K562 (cell line): Measurements from ENCODE around the gene MMP20. TPM values are rescaled to one million over a fixed set of nuclear protein-coding genes. Genes with fewer than 3 reads are reported as not detected.

ENCODE experiments used
- ATAC-seq: fragments of 200-7000 bp; cut with Tn5 transposase; 3 replicates; pipeline ENCODE4 v1.9.1; 2020; ENCODE audit warnings: moderate library complexity
- BruUV-seq: library from RNA; stranded (reverse); fragments of 400-500 nt; replicated peaks from 2 replicates; lab custom pipeline; 2021; lab: Mats Ljungman, UMichigan
- CTCF ChIA-PET: fragments of 300-600 bp; formaldehyde crosslinking; extraction: SDS; loops from one replicate; lab custom pipeline; 2021; ENCODE audit warnings: low intra/inter-chr PET ratio; lab: Yijun Ruan, JAX
- POLR2A ChIA-PET: fragments of 300-600, 350-650 bp; sonication (Branson Sonifier 250); formaldehyde crosslinking; extraction: SDS; loops from one replicate; lab custom pipeline; 2021; ENCODE audit warnings: antibody characterized with exemption, inconsistent platforms; lab: Yijun Ruan, JAX
- DNase-seq, 4 experiments: peaks; one replicate each; pipeline versions ENCODE4 v3.0.0 to v3.0.0-alpha.2; 2011 to 2018; ENCODE audit warnings: low spot score in 3 of 4, mixed read lengths in 3 of 4; ENCODE audit errors: extremely low read depth in 1 of 4
- FAIRE-seq: peaks from 2 replicates; lab custom pipeline; 2011; peaks lifted over from hg19 to GRCh38; lab: Jason Lieb, UNC
- H2AFZ ChIP-seq: 2 replicates; pipeline ENCODE4 v1.6.0; 2011; ENCODE audit warnings: low read depth, low read length, control low read depth, inconsistent platforms
- H3K27ac ChIP-seq: fragments of 200-600 bp; 3 replicates; pipeline ENCODE4 v1.8.0; 2011; ENCODE audit warnings: low read depth, mild to moderate bottlenecking, control low read depth, inconsistent platforms, low read length, moderate library complexity, mixed read lengths; ENCODE audit errors: extremely low read depth
- H3K27me3 ChIP-seq, 2 experiments: fragments of 300-600 bp in 1 of 2; 2 replicates in 1 of 2; 3 replicates in 1 of 2; pipeline versions ENCODE4 v1.6.0 to v1.8.0; 2011; ENCODE audit warnings: inconsistent platforms in 2 of 2, low read length in 2 of 2, mild to moderate bottlenecking in 1 of 2, mixed read lengths in 1 of 2, moderate library complexity in 1 of 2; ENCODE audit not compliant: control insufficient read depth in 2 of 2, insufficient read depth in 2 of 2
- H3K36me3 ChIP-seq: fragments of 300-600 bp; 3 replicates; pipeline ENCODE4 v1.8.0; 2011; ENCODE audit warnings: mild to moderate bottlenecking, low read length, inconsistent platforms; ENCODE audit not compliant: control insufficient read depth, insufficient read depth
- H3K4me1 ChIP-seq, 2 experiments: fragments of 200-600 bp in 1 of 2; replicated peaks in 1 of 2; 2 replicates in 1 of 2; 3 replicates in 1 of 2; pipeline versions ENCODE4 v1.5.1 to v1.8.0; 2011; ENCODE audit warnings: inconsistent platforms in 2 of 2, low read length in 2 of 2, mild to moderate bottlenecking in 1 of 2, mixed read lengths in 1 of 2, moderate library complexity in 1 of 2; ENCODE audit not compliant: control insufficient read depth in 2 of 2, insufficient read depth in 2 of 2
- H3K4me2 ChIP-seq: 2 replicates; pipeline ENCODE4 v1.6.1; 2011; ENCODE audit warnings: low read length, control low read depth, inconsistent platforms, mixed read lengths; ENCODE audit not compliant: insufficient read depth
- H3K4me3 ChIP-seq: fragments of 200-600 bp; sonication (generic), shearing (Covaris generic); 2 replicates; pipeline ENCODE4 v1.5.1; 2016; ENCODE audit warnings: control low read depth, inconsistent platforms
- H3K79me2 ChIP-seq: fragments of 200-600 bp; 3 replicates; pipeline ENCODE4 v1.8.0; 2011; ENCODE audit warnings: low read length, inconsistent platforms; ENCODE audit not compliant: control insufficient read depth, insufficient read depth
- H3K9ac ChIP-seq, 2 experiments: 2 replicates each; pipeline versions ENCODE4 v1.6.0 to v1.6.1; 2011; ENCODE audit warnings: low read depth in 2 of 2, low read length in 2 of 2, control low read depth in 1 of 2, inconsistent platforms in 1 of 2, mild to moderate bottlenecking in 1 of 2, mixed read lengths in 1 of 2; ENCODE audit not compliant: insufficient read depth in 1 of 2
- H3K9me1 ChIP-seq: one replicate; pipeline ENCODE4 v1.6.0; 2011; ENCODE audit warnings: inconsistent platforms, mild to moderate bottlenecking, low read length, moderate library complexity; ENCODE audit not compliant: control insufficient read depth, insufficient read depth
- H3K9me3 ChIP-seq: replicated peaks from 2 replicates; pipeline ENCODE4 v1.5.1; 2011; ENCODE audit warnings: low read depth, low read length, inconsistent platforms; ENCODE audit not compliant: control insufficient read depth, insufficient read depth
- H4K20me1 ChIP-seq: replicated peaks from 2 replicates; pipeline ENCODE4 v1.6.1; 2011; ENCODE audit warnings: low read length, inconsistent platforms, mixed read lengths; ENCODE audit not compliant: control insufficient read depth, insufficient read depth
- BACH1 ChIP-seq: fragments of 200-800 bp; sonication (Bioruptor generic); IDR thresholded peaks from 2 replicates; pipeline ENCODE4 v1.6.1; 2016; ENCODE audit warnings: missing genetic modification characterization, missing compliant biosample characterization
- CTBP1 ChIP-seq: fragments of 450-650 bp; IDR thresholded peaks from 2 replicates; pipeline ENCODE4 v1.6.1; 2016; ENCODE audit warnings: borderline replicate concordance
- CXXC5 ChIP-seq: fragments of 250-450 bp; sonication (Bioruptor Pico); IDR thresholded peaks from 2 replicates; pipeline ENCODE4 v1.8.0; 2022; ENCODE audit warnings: inconsistent platforms, mild to moderate bottlenecking, moderate library complexity
- FOXA1 ChIP-seq: fragments of 450-650 bp; IDR thresholded peaks from 2 replicates; pipeline ENCODE4 v1.6.1; 2016; ENCODE audit warnings: mild to moderate bottlenecking, borderline replicate concordance
- JUN ChIP-seq, 2 experiments: sonication (generic) in 1 of 2; formaldehyde crosslinking in 1 of 2; IDR thresholded peaks; 2 replicates each; pipeline versions ENCODE4 v1.6.1 to v1.8.0; 2012 to 2022; ENCODE audit warnings: borderline replicate concordance in 2 of 2, mild to moderate bottlenecking in 2 of 2, improper control_type of control experiment in 1 of 2, low read depth in 1 of 2, low read length in 1 of 2, missing genetic modification reagents in 1 of 2
- JUNB ChIP-seq: fragments of 450-650 bp; formaldehyde crosslinking; conservative IDR thresholded peaks from 2 replicates; pipeline ENCODE4 v1.4.0; 2020; ENCODE audit warnings: mild to moderate bottlenecking
- JUND ChIP-seq, 2 experiments: IDR thresholded peaks; 2 replicates in 1 of 2; 3 replicates in 1 of 2; pipeline ENCODE4 v1.6.1; 2011; ENCODE audit warnings: borderline replicate concordance in 2 of 2, low read depth in 2 of 2, low read length in 2 of 2, improper control_type of control experiment in 1 of 2, missing biosample characterization in 1 of 2, missing genetic modification characterization in 1 of 2, missing genetic modification reagents in 1 of 2
- MEF2A ChIP-seq: IDR thresholded peaks from 2 replicates; pipeline ENCODE4 v1.6.1; 2011; ENCODE audit warnings: low read depth, mild to moderate bottlenecking, low read length, moderate library complexity; ENCODE audit not compliant: control insufficient read depth
- POLR2G ChIP-seq: fragments of 200-400 bp; formaldehyde crosslinking; IDR thresholded peaks from 2 replicates; pipeline ENCODE4 v1.6.1; 2017; ENCODE audit warnings: low read depth, mild to moderate bottlenecking, antibody characterized with exemption, low read length, moderate library complexity
- RBM25 ChIP-seq: fragments of 200-400 bp; formaldehyde crosslinking; IDR thresholded peaks from 2 replicates; pipeline ENCODE4 v1.6.1; 2018; ENCODE audit warnings: low read length, low read depth, moderate library complexity; ENCODE audit not compliant: severe bottlenecking
- SMARCA4 ChIP-seq: fragments of 450-650 bp; IDR thresholded peaks from 2 replicates; pipeline ENCODE4 v1.6.1; 2016
- ZBTB43 ChIP-seq: sonication (generic); formaldehyde crosslinking; IDR thresholded peaks from 2 replicates; pipeline ENCODE4 v1.8.0; 2023; ENCODE audit warnings: mild to moderate bottlenecking, missing genetic modification reagents
- ZNF12 ChIP-seq: sonication (generic); formaldehyde crosslinking; IDR thresholded peaks from 2 replicates; pipeline ENCODE4 v1.4.0; 2020; ENCODE audit warnings: mild to moderate bottlenecking, missing genetic modification reagents
- ZNF143 ChIP-seq: sonication (generic); formaldehyde crosslinking; IDR thresholded peaks from 2 replicates; pipeline ENCODE4 v1.9.0; 2022; ENCODE audit warnings: mild to moderate bottlenecking, missing genetic modification reagents
- ZNF184 ChIP-seq: sonication (generic); formaldehyde crosslinking; IDR thresholded peaks from 2 replicates; pipeline ENCODE4 v1.5.0; 2020; ENCODE audit warnings: missing genetic modification reagents
- ZNF316 ChIP-seq: fragments of 450-650 bp; IDR thresholded peaks from 2 replicates; pipeline ENCODE4 v1.6.1; 2016
- ZNF695 ChIP-seq: fragments of 450-650 bp; formaldehyde crosslinking; IDR thresholded peaks from 2 replicates; pipeline ENCODE4 v1.4.0; 2020; ENCODE audit warnings: mild to moderate bottlenecking, moderate library complexity
- ZNF699 ChIP-seq: fragments of 250-450 bp; sonication (Bioruptor Pico); IDR thresholded peaks from 2 replicates; pipeline ENCODE4 v1.8.0; 2021; ENCODE audit warnings: mild to moderate bottlenecking, moderate library complexity; ENCODE audit not compliant: insufficient replicate concordance
- in situ Hi-C: fragments of 300-500 bp; cut with MboI; formaldehyde crosslinking; loops from 4 replicates; pipeline ENCODE4 v1.15.0; 2018; ENCODE audit warnings: inconsistent platforms, mixed read lengths
- intact Hi-C: fragments of 100-400 bp; cut with micrococcal nuclease; formaldehyde crosslinking; loops from 2 replicates; pipeline ENCODE4 v1.14.2; 2022
- polyA plus RNA-seq, 8 experiments: library from polyadenylated mRNA; depleted of rRNA in 4 of 8; stranded (reverse) in 5 of 8; unstranded in 3 of 8; fragments of >200 nt; fragmentation: Nextera tagmentation in 2 of 8; fragmentation: Illumina TruSeq in 1 of 8; extraction: Ambion mirVana in 2 of 8; extraction: Trizol in 1 of 8; gene quantifications; 2 replicates each; pipeline versions ENCODE4 v1.2.1 to v1.2.3, GENCODE V29; 2011 to 2014; ENCODE audit warnings: inconsistent platforms in 1 of 8, missing spikeins in 1 of 8
- total RNA-seq, 7 experiments: library from RNA; depleted of rRNA in 6 of 7; stranded (reverse); fragments of >200 nt in 6 of 7; fragmentation: Illumina TruSeq in 2 of 7; extraction: Trizol in 2 of 7; gene quantifications; 2 replicates each; pipeline versions ENCODE4 v1.2.1 to v1.2.3, GENCODE V29; 2011 to 2021; ENCODE audit warnings: low replicate concordance in 1 of 7

The MMP20 gene
- total and polyA plus RNA-seq, 9 of the 15 experiments (the other 6 are each of a cell fraction or from before 2014, with no cell fraction given), result not detected

GRCh38 chr11:102564110-102564509 is 61.0 kb downstream of the MMP20 start (continued):
- peak; percentile 40; the same call in 1 of the 2 replicates for TF ChIP-seq MEF2A
- peak; percentile 91 for TF ChIP-seq JUND (IDR thresholded peaks at IDR 0.05; ENCODE audit: borderline replicate concordance, low read depth, low read length)
- peak; percentile 94 for TF ChIP-seq JUND (tag; IDR thresholded peaks at IDR 0.05; ENCODE audit: borderline replicate concordance, low read depth, low read length)
- TF ChIP-seq ZNF12 (CRISPR knock-in tag), result no peak
- peak; percentile 71; the same call in 1 of the 2 replicates for TF ChIP-seq SMARCA4
- peak; percentile 77 for TF ChIP-seq JUN (IDR thresholded peaks at IDR 0.05; ENCODE audit: borderline replicate concordance, low read depth, low read length)
- TF ChIP-seq JUN (CRISPR knock-in tag; IDR thresholded peaks at IDR 0.05; ENCODE audit: borderline replicate concordance), result no peak
- TF ChIP-seq CXXC5 (CRISPR knock-in tag), result no peak
- TF ChIP-seq JUNB (CRISPR knock-in tag), result peak; percentile 78
- no peak for TF ChIP-seq POLR2G
- TF ChIP-seq ZNF316, result peak; percentile 96

GRCh38 chr11:102561636-102562035 is 63.5 kb downstream of the MMP20 start:
- Histone ChIP-seq H3K4me1 (no peaks in the 10 kb centered on the region; a peak in 2 of 5 replicates), H3K79me2 (no peaks in the 10 kb centered on the region), H2AFZ (no peak overlapping the region), H3K9me1 (no peaks in the 10 kb centered on the region)
- no peak for TF ChIP-seq ZNF695 (CRISPR knock-in tag)
- TF ChIP-seq BACH1, result no peak
- 0 out of 2 replicates have a peak, but pooled peaks have one; percentile 39 for TF ChIP-seq ZNF184 (CRISPR knock-in tag)
- TF ChIP-seq ZBTB43 (CRISPR knock-in tag), result no peak
- no peak for TF ChIP-seq ZNF699 (CRISPR knock-in tag)
- TF ChIP-seq CTBP1, result no peak
- no peak for TF ChIP-seq ZNF143 (CRISPR knock-in tag)
- no peak for TF ChIP-seq RBM25
- no peak for TF ChIP-seq FOXA1
- TF ChIP-seq, all 486 proteins: peak for 1
- H3K27ac ChIP-seq, result no peak overlapping the region
- intact Hi-C loops, result no loop called here
- DNase-seq, result no peak
- in situ Hi-C loops, result no loop called here
- H3K27me3 ChIP-seq, result no peaks in the 10 kb centered on the region
- ATAC-seq, result no peak
- H3K9ac ChIP-seq, result no peak overlapping the region
- no peaks in the 10 kb centered on the region; the same call in 1 of the 2 replicates for H3K9me3 ChIP-seq
- no peaks in the 10 kb centered on the region for H4K20me1 ChIP-seq
- H3K4me2 ChIP-seq, result no peak overlapping the region
- no peaks in the 10 kb centered on the region for H3K36me3 ChIP-seq
- no peak for FAIRE-seq
- no peak overlapping the region for H3K4me3 ChIP-seq
- no TSS peak for BruUV-seq
- ChIA-PET POLR2A (no interaction called here), CTCF (no interaction called here)
